GM13977 (cell line): Measurements from ENCODE around the gene HIBADH.

Experiments used
- DNase-seq: peaks from one replicate; pipeline ENCODE4 v3.0.0; 2012; ENCODE audit warnings: low spot score
- in situ Hi-C: fragments of 300-500 bp; cut with MboI; formaldehyde crosslinking; loops from one replicate; pipeline ENCODE4 v1.12.0; 2022; ENCODE audit warnings: low sequenced_read_pairs, low pct_unique_long_range_greater_than_20kb, mixed read lengths, inconsistent platforms; ENCODE audit not compliant: unreplicated experiment
- TF ChIP-seq, protein P1 (sequence below): IDR thresholded peaks from 2 replicates; pipeline ENCODE4 v1.5.1; 2012; ENCODE audit warnings: mild to moderate bottlenecking, control low read depth; ENCODE audit not compliant: insufficient read depth; ENCODE audit errors: extremely low read depth, missing control alignments

Gene HIBADH

DNA sequence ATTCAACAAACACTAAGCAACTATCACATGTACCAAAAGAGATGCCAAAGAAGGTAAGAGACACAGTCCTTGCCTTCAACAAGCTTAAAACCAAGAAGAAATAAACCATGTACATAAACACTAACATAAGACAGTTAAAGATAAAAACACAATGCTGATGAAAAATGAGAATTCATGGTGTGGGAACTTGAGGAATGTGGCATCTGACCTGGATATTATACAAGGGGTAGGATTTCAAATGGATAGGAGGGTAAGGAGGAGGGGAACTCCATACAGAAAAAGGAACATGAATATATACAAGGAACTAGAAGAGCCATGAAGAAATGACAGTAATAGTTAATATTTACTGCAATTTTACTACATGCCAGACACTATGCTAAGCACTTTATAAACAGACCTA, 11.0 kb downstream of the HIBADH start:
- TF ChIP-seq, protein P1, sequence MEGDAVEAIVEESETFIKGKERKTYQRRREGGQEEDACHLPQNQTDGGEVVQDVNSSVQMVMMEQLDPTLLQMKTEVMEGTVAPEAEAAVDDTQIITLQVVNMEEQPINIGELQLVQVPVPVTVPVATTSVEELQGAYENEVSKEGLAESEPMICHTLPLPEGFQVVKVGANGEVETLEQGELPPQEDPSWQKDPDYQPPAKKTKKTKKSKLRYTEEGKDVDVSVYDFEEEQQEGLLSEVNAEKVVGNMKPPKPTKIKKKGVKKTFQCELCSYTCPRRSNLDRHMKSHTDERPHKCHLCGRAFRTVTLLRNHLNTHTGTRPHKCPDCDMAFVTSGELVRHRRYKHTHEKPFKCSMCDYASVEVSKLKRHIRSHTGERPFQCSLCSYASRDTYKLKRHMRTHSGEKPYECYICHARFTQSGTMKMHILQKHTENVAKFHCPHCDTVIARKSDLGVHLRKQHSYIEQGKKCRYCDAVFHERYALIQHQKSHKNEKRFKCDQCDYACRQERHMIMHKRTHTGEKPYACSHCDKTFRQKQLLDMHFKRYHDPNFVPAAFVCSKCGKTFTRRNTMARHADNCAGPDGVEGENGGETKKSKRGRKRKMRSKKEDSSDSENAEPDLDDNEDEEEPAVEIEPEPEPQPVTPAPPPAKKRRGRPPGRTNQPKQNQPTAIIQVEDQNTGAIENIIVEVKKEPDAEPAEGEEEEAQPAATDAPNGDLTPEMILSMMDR = no peak
- in situ Hi-C loops = no loop called here

DNA sequence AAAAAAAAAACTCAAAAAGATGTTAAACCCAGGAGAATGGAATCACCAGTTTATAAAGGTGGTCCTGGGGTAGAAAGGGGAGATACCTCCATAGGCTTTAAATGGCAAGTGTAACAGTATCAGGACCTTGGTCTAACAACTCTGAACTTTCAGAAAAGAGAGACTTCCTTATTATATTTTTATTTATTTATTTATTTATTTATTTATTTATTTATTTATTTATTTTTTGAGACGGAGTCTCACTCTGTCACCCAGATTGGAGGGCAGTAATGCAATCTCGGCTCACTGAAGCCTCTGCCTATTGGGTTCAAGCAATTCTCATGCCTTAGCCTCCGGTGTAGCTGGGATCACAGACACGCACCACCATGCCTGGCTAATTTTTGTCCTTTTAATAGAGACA, 12.4 kb downstream of the HIBADH start:
- in situ Hi-C loops = no loop called here
- TF ChIP-seq, protein P1 = no peak
- no peak for DNase-seq

More for the DNA sequence above, 11.0 kb downstream of the HIBADH start:
- DNase-seq = no peak

DNA sequence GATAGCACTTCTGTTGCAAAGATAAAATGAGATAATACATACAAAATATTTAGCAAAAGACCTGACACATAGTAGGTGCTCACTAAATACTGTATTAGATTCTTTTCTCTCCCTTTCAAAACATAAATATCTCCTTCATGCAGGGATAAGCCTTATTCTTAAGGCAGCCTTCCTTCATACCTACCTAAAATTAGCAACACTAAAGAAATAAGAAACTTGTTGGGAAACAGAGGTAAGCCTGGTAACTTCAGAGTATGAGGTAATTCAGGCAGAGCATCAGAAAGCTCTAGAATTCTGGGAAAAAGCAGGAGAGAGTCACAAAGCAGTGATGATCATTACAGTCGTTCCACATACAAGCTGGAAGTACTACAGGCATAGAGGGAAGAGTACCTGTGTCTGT, 15.2 kb downstream of the HIBADH start:
- DNase-seq = no peak
- TF ChIP-seq, protein P1 = no peak
- in situ Hi-C loops = no loop called here

GRCh38 chr7:27647046-27647445, 15.6 kb downstream of the HIBADH start:
- TF ChIP-seq, protein P1 = no peak
- DNase-seq = no peak
- in situ Hi-C loops = no loop called here

DNA sequence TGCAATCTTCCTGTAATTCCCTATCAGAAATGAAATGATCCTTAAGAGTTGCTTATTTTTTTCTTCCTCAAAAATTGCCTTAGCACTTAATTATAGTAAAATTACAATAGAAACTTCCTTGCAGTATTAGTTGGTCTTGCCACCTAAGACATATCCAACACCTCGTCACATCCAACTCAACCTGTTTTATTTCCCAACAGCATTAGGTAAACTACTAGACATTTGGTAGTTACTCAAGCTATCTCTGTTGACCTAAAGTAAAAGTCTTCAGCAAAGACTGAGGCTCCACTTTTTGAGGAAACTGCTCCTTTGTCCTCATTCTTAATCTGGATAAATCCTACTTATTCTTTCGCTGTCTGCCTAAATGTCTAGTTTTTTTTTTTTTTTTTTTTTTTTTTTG, 20.4 kb downstream of the HIBADH start:
- TF ChIP-seq, protein P1 = no peak
- no peak for DNase-seq
- in situ Hi-C loops = no loop called here

GRCh38 chr7:27641581-27642230, 21.0 kb downstream of the HIBADH start:
- in situ Hi-C loops = no loop called here
- TF ChIP-seq, protein P1 = no peak
- DNase-seq = no peak

- no peak for DNase-seq
- TF ChIP-seq, protein P1 = no peak
- in situ Hi-C loops = no loop called here
Observed at GRCh38 chr7:27640884-27641574, 21.7 kb downstream of the HIBADH start.
